NCI-H1930 (cell line): ENCODE results near the gene CD4.
"Not testable (repeated sequence)": the region's sequence is repeated elsewhere in the genome, so short reads cannot be mapped to it uniquely, and the experiment has no call there.

Experiments
- DNase-seq, 2 experiments: peaks; one replicate each; lab custom pipeline; 2025; lab: John Stamatoyannopoulos, UW

The CD4 gene

GRCh38 chr12:6847676-6848075, 58.3 kb downstream of the CD4 start:
- no peak for DNase-seq

GRCh38 chr12:6849427-6849826, 60.1 kb downstream of the CD4 start:
- DNase-seq: no peak

GRCh38 chr12:6849976-6850560, 60.7 kb downstream of the CD4 start:
- no peak for DNase-seq

- no peak for DNase-seq
Measured at GRCh38 chr12:6850796-6851152, 61.4 kb downstream of the CD4 start.

GRCh38 chr12:6851153-6851920, 62.0 kb downstream of the CD4 start, which contains the start of gene CDCA3:
Gene CDCA3, minus strand, starts transcription at chr12:6851286. Its CDS starts 334 bp downstream, at chr12:6850952.
- DNase-seq: peak; percentile 97 to 98

- DNase-seq: peak; percentile 100
Measured at GRCh38 chr12:6851921-6852650, 62.8 kb downstream of the CD4 start, which contains the start of gene USP5. Gene USP5, plus strand, starts transcription at chr12:6852150. Its CDS starts 30 bp downstream, at chr12:6852180.

GRCh38 chr12:6852651-6853354, 63.5 kb downstream of the CD4 start:
- no peak for DNase-seq

GRCh38 chr12:6853626-6854025, 64.3 kb downstream of the CD4 start:
- no peak for DNase-seq

GRCh38 chr12:6854036-6854435, 64.7 kb downstream of the CD4 start:
- no peak for DNase-seq

- no peak for DNase-seq
Measured at GRCh38 chr12:6855322-6855721, 66.0 kb downstream of the CD4 start.

GRCh38 chr12:6858799-6859198, 69.5 kb downstream of the CD4 start:
- no peak for DNase-seq

GRCh38 chr12:6860116-6860515, 70.8 kb downstream of the CD4 start:
- DNase-seq: no peak

GRCh38 chr12:6860942-6861341, 71.6 kb downstream of the CD4 start:
- DNase-seq: no peak

- no peak for DNase-seq
Measured at GRCh38 chr12:6861391-6861790, 72.1 kb downstream of the CD4 start.

- DNase-seq: no peak
Measured at GRCh38 chr12:6863033-6863432, 73.7 kb downstream of the CD4 start.

GRCh38 chr12:6863586-6864321, 74.4 kb downstream of the CD4 start:
- no peak for DNase-seq

- not testable (repeated sequence) for DNase-seq
Measured at GRCh38 chr12:6865307-6865706, 76.0 kb downstream of the CD4 start.

GRCh38 chr12:6866163-6866919, 77.0 kb downstream of the CD4 start:
- DNase-seq: no peak

GRCh38 chr12:6866920-6867412, 77.6 kb downstream of the CD4 start:
- no peak for DNase-seq

GRCh38 chr12:6867413-6868210, 78.3 kb downstream of the CD4 start, which contains the start of gene TPI1:
Gene TPI1, plus strand, starts transcription at chr12:6867531. Its CDS starts 36 bp downstream, at chr12:6867567.
- DNase-seq: peak; percentile 69 to 79
